HG02884 (cell line): ENCODE data around the gene DPYSL5.

Source experiments
- ATAC-seq: cut with Tn5 transposase; IDR thresholded peaks from one replicate; pipeline ENCODE4 v1.9.1; 2021; ENCODE audit warnings: mild to moderate bottlenecking, moderate library complexity; ENCODE audit not compliant: unreplicated experiment

DPYSL5 gene

GRCh38 chr2:26898480-26899078 is 50.6 kb downstream of the DPYSL5 start:
- ATAC-seq = no peak

- no peak for ATAC-seq
Measured at GRCh38 chr2:26899500-26900164, 51.7 kb downstream of the DPYSL5 start.

GRCh38 chr2:26900831-26901321 is 52.9 kb downstream of the DPYSL5 start:
- no peak for ATAC-seq

GRCh38 chr2:26901326-26902183 is 53.6 kb downstream of the DPYSL5 start:
- ATAC-seq = no peak

- ATAC-seq = no peak
Measured at GRCh38 chr2:26903676-26904075, 55.7 kb downstream of the DPYSL5 start.

GRCh38 chr2:26904839-26905238 is 56.9 kb downstream of the DPYSL5 start:
- no peak for ATAC-seq

- no peak for ATAC-seq
Measured at GRCh38 chr2:26905341-26906198, 57.6 kb downstream of the DPYSL5 start.

- no peak for ATAC-seq
Measured at GRCh38 chr2:26907416-26907815, 59.5 kb downstream of the DPYSL5 start.

GRCh38 chr2:26910176-26910575 is 62.2 kb downstream of the DPYSL5 start:
- ATAC-seq = no peak

- ATAC-seq = no peak
Measured at GRCh38 chr2:26911911-26912861, 64.3 kb downstream of the DPYSL5 start.

- no peak for ATAC-seq
Measured at GRCh38 chr2:26913606-26913998, 65.7 kb downstream of the DPYSL5 start.

GRCh38 chr2:26913999-26914658 is 66.2 kb downstream of the DPYSL5 start:
- no peak for ATAC-seq

GRCh38 chr2:26914659-26915310 is 66.9 kb downstream of the DPYSL5 start:
- no peak for ATAC-seq

- ATAC-seq = no peak
Measured at GRCh38 chr2:26915316-26915715, 67.4 kb downstream of the DPYSL5 start.

GRCh38 chr2:26916128-26916692 is 68.3 kb downstream of the DPYSL5 start:
- no peak for ATAC-seq

GRCh38 chr2:26917135-26917836 is 69.4 kb downstream of the DPYSL5 start:
- ATAC-seq = no peak

- ATAC-seq = no peak
Measured at GRCh38 chr2:26921323-26921722, 73.4 kb downstream of the DPYSL5 start.
